ENCODE measurements around the gene SOD3.

SOD3 gene

DNA sequence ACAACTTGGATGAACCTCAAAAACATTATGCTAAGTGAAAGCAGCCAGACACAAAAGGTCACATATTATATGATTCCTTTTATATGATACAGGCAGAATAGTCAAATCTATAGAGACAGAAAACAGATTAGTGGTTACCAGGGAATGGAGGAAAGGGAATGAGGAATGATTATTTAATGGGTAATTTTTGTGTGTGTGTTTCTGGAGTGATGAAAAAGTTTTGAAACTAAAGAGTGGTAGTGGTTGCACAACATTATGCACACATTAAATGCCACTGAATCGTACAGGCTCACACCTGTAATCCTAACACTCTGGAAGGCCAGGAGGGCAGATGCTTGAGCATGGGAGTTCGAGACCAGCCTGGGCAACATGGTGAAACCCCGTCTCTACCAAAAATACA lies 19.6 kb upstream of the SOD3 start:
- Histone ChIP-seq H3K27ac (ENCODE audit: low read length) (no peak overlapping the region), H3K4me1 (ENCODE audit: control insufficient read depth in 1 of 2, insufficient read depth in 2 of 2, low read length in 2 of 2) (peaks cover 0 to 6% of the 10 kb centered on the region in 2 donors), H3K9me3 (ENCODE audit: control insufficient read depth in 1 of 2, low read length in 2 of 2) (no peaks in the 10 kb centered on the region), H3K36me3 (ENCODE audit: control insufficient read depth in 1 of 2, insufficient read depth in 2 of 2, low read length in 2 of 2) (no peaks in the 10 kb centered on the region), H3K27me3 (ENCODE audit: low read depth, low read length) (no peaks in the 10 kb centered on the region), H3K4me3 (ENCODE audit: low read depth in 1 of 2, low read length in 2 of 2) (no peak overlapping the region)

DNA sequence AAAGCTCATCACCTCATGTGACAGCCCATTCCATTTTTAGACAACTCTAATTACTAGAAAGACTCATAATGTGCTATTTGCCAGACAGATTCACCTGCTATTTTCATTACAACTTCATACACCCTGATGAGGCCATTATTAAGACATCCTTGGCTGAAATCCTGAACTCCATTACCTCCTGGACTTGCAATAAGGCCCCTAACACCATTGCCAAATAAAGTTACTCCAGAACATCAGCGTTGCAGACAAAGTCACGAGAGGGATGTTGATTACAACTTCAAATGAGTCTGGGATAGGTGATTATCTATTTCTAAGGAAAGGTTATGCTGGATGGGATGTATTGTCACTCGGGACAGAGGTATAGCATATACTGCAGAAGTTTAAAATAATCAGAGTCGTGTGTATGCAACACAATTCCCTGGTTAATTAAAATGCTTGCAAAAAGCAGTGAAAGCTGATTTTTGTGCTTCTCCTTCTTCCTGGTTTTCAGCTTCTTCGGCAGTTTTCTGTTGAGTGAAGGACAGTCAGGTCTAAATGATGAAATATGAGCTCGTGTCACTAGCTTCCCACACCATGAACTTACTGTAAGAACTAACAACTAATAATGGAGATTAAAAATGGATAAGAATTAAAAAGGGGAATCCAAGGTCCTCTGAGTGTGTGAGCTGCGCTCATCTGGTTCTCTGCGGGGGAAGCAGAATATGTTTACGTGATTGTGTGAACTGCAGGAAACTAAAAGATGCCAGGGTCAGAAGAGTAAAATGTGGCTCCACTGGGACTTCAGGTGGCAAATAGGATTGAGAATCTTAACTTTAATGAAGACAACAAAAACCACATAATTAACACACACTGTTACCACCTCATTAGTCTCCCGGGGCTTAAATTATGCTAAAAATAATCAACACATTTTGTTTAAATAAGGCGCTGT lies 17.6 kb upstream of the SOD3 start:
- H3K9me3 ChIP-seq (ENCODE audit: control insufficient read depth in 1 of 2, low read length in 2 of 2) = no peaks in the 10 kb centered on the region
- no peak overlapping the region for H3K27ac ChIP-seq (ENCODE audit: low read length)
- no peaks in the 10 kb centered on the region for H3K4me1 ChIP-seq (ENCODE audit: control insufficient read depth in 1 of 2, insufficient read depth in 2 of 2, low read length in 2 of 2)
- H3K27me3 ChIP-seq (ENCODE audit: low read depth, low read length) = no peaks in the 10 kb centered on the region
- no peak overlapping the region for H3K4me3 ChIP-seq (ENCODE audit: low read depth in 1 of 2, low read length in 2 of 2)
- no peaks in the 10 kb centered on the region for H3K36me3 ChIP-seq (ENCODE audit: control insufficient read depth in 1 of 2, insufficient read depth in 2 of 2, low read length in 2 of 2)

DNA sequence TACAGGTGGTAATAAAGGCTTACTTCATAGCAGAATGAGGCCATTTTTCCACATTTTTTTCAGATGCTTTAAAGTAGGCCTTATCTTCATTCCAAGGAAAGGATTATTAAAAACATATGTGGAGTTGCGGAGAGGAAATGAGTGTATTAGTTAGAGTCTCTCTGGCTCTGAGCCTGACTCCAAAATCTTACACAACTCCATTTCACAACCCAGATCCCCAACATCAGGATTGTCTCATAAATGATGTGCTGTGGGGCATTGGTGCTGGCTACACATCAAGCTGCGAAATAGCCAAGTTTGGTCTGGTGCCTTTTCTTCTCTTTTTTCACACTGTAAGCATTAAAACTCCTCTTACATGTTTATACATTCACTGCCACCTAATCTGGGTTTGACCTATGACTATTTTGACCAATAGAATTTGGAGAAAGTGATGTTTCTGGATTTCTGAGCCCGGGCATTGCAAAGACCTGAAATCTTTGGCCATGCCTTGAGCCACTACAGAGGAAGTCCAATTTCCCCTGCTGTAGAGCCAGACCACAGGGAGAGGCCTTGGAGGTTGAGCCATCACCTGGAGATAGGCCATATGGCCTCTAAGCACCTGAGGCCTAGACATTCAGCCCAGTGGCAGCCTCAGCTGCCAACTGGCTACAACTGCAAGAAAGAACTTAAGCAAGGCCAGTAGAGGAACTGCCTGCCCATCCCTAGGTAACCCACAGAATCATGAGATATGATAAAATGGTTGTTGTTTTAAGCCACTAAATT lies 16.7 kb upstream of the SOD3 start:
- no peak overlapping the region for H3K4me3 ChIP-seq (ENCODE audit: low read depth in 1 of 2, low read length in 2 of 2)
- no peak overlapping the region for H3K27ac ChIP-seq (ENCODE audit: low read length)
- H3K9me3 ChIP-seq (ENCODE audit: control insufficient read depth in 1 of 2, low read length in 2 of 2) = no peaks in the 10 kb centered on the region
- no peaks in the 10 kb centered on the region for H3K4me1 ChIP-seq (ENCODE audit: control insufficient read depth in 1 of 2, insufficient read depth in 2 of 2, low read length in 2 of 2)
- H3K27me3 ChIP-seq (ENCODE audit: low read depth, low read length) = no peaks in the 10 kb centered on the region
- H3K36me3 ChIP-seq (ENCODE audit: control insufficient read depth in 1 of 2, insufficient read depth in 2 of 2, low read length in 2 of 2) = no peaks in the 10 kb centered on the region

DNA sequence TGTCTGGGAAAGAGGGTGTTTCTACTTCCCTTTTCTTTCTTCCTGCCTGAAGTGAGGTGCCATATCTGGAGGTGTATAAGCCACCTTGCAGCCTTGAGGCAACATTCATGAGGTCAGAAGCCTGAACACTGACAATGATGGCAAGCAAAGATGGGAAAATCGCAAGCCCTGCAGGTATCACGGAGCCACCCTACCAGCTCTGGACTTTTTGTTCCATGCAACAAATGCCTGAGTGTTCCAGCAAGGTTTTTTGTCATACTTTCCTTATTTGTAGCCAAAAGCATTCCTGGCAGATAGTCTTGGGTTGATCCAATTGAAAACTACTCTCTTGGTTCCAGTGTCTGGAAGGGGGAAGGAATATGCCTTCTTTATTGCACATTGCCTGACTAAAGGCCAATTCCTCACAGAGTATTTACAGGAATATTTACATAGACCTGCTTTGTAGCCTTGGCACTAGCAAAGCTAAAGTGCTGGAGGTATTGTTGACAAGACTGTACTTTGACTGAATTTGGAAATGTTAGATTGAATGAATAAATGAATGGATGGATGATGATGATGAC lies 14.4 kb upstream of the SOD3 start:
- Histone ChIP-seq H3K36me3 (ENCODE audit: control insufficient read depth in 1 of 2, insufficient read depth in 2 of 2, low read length in 2 of 2) (no peaks in the 10 kb centered on the region), H3K4me3 (ENCODE audit: low read depth in 1 of 2, low read length in 2 of 2) (no peak overlapping the region), H3K4me1 (ENCODE audit: control insufficient read depth in 1 of 2, insufficient read depth in 2 of 2, low read length in 2 of 2) (no peaks in the 10 kb centered on the region), H3K9me3 (ENCODE audit: control insufficient read depth in 1 of 2, low read length in 2 of 2) (peaks cover 0 to under 1% of the 10 kb centered on the region in 2 donors), H3K27ac (ENCODE audit: low read length) (peak overlapping the region; percentile 73), H3K27me3 (ENCODE audit: low read depth, low read length) (no peaks in the 10 kb centered on the region)

DNA sequence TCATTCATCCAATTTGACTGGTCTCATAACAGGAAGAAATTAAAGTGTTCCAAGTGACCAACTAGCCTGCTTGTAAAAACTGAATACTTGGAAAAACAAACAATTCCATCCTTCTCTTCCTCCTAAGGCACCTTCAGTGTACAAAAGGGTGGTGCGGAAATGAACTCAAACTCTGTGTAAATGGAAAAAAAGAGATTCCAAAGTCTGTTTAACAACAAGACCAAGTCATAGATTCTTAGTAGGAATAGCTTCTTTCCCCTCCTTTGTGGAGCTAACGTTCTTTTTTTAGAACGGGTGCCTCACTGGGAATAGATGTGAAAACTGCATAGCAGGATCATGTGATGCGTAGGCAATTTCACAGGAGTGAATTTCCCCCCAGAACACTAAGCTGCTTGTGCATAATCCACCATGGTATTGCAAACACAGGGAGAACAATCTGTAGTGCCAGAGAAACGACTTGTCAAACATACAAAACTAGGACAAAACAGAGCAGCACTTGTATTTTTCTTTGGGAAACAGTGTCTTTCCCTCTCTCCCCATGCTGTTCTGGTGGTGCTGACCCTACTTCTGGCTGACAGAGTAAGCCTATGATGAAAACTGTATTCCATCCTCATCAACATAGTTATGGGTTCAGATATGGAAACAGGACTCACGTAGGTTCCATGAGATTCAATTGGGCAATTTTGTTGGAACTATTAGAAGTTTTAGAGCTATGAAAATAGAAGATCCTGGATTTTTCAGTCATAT lies 13.2 kb upstream of the SOD3 start:
- H3K27ac ChIP-seq (ENCODE audit: low read length) = peak overlapping the region; percentile 73
- no peaks in the 10 kb centered on the region for H3K27me3 ChIP-seq (ENCODE audit: low read depth, low read length)
- no peaks in the 10 kb centered on the region for H3K4me1 ChIP-seq (ENCODE audit: control insufficient read depth in 1 of 2, insufficient read depth in 2 of 2, low read length in 2 of 2)
- H3K9me3 ChIP-seq (ENCODE audit: control insufficient read depth in 1 of 2, low read length in 2 of 2) = peaks cover 0 to 3% of the 10 kb centered on the region in 2 donors
- no peak overlapping the region for H3K4me3 ChIP-seq (ENCODE audit: low read depth in 1 of 2, low read length in 2 of 2)
- H3K36me3 ChIP-seq (ENCODE audit: control insufficient read depth in 1 of 2, insufficient read depth in 2 of 2, low read length in 2 of 2) = no peaks in the 10 kb centered on the region

DNA sequence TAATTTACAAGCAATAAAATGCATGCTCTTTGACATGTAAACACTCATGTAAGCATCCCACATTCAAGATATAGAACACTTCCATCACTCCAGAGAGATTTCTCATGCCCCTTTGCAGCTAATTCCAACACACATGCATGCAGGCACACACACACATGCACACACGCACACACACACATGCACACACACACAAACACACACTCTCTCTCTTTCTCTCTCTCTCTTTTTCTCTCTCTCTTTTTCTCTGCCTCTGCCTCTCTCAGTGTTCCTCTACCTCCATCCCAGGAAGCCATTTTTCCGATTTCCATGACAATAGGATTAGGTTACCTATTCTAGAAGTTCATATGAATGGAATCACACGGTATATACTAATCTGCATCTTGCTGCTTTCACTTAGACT lies 11.9 kb upstream of the SOD3 start:
- H3K4me3 ChIP-seq (ENCODE audit: low read depth in 1 of 2, low read length in 2 of 2) = no peak overlapping the region
- no peaks in the 10 kb centered on the region for H3K36me3 ChIP-seq (ENCODE audit: control insufficient read depth in 1 of 2, insufficient read depth in 2 of 2, low read length in 2 of 2)
- no peaks in the 10 kb centered on the region for H3K27me3 ChIP-seq (ENCODE audit: low read depth, low read length)
- no peaks in the 10 kb centered on the region for H3K4me1 ChIP-seq (ENCODE audit: control insufficient read depth in 1 of 2, insufficient read depth in 2 of 2, low read length in 2 of 2)
- peaks cover 0 to 3% of the 10 kb centered on the region in 2 donors for H3K9me3 ChIP-seq (ENCODE audit: control insufficient read depth in 1 of 2, low read length in 2 of 2)
- no peak overlapping the region for H3K27ac ChIP-seq (ENCODE audit: low read length)

DNA sequence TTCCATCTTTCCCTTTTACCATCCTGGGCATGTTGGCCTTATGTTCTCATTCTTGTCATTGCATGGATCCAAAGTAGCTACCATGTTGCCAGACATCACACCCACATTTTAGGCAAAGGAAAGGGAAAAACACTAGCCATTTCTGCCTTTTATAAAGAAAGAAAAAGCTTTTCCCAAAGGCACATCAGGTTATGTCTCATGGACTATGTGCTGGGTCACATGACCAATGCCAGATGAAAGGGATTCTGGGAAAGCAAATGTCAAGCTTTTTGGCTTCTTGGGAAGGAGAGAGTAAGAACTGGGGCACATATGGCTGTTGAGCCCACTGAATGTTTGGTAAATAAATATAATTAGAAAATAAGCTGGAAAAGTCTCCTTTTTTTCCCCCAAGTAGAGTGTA lies 4.3 kb upstream of the SOD3 start:
- H3K4me1 ChIP-seq (ENCODE audit: control insufficient read depth in 1 of 2, insufficient read depth in 2 of 2, low read length in 2 of 2) = peaks cover 0 to 1% of the 10 kb centered on the region in 2 donors
- peaks cover 0 to 3% of the 10 kb centered on the region in 2 donors for H3K9me3 ChIP-seq (ENCODE audit: control insufficient read depth in 1 of 2, low read length in 2 of 2)
- no peak overlapping the region for H3K27ac ChIP-seq (ENCODE audit: low read length)
- no peak overlapping the region for H3K4me3 ChIP-seq (ENCODE audit: low read depth in 1 of 2, low read length in 2 of 2)
- no peaks in the 10 kb centered on the region for H3K36me3 ChIP-seq (ENCODE audit: control insufficient read depth in 1 of 2, insufficient read depth in 2 of 2, low read length in 2 of 2)
- H3K27me3 ChIP-seq (ENCODE audit: low read depth, low read length) = no peaks in the 10 kb centered on the region

DNA sequence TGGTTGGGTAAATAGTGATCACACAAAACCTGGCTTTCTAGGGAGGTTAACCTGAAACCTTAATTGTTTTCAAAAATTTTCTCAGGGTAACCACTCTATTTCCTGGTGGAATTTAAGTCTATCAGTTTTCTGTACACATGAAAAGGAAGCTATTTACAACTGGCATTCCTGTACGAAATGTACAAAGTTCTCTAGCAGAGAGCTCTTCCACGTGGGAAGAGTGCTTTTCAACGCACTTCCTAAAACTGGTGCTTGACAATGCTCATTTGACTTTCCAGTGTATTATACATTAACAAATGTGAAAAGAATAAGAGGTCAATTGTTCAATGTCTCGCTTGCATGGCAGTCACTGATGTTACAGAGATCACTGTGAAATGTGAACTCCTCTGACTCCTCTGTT lies 2.8 kb upstream of the SOD3 start:
- no peak overlapping the region for H3K27ac ChIP-seq (ENCODE audit: low read length)
- H3K4me1 ChIP-seq (ENCODE audit: control insufficient read depth in 1 of 2, insufficient read depth in 2 of 2, low read length in 2 of 2) = peaks cover 3 to 10% of the 10 kb centered on the region in 2 donors
- H3K36me3 ChIP-seq (ENCODE audit: control insufficient read depth in 1 of 2, insufficient read depth in 2 of 2, low read length in 2 of 2) = no peaks in the 10 kb centered on the region
- H3K4me3 ChIP-seq (ENCODE audit: low read depth in 1 of 2, low read length in 2 of 2) = no peak overlapping the region
- H3K27me3 ChIP-seq (ENCODE audit: low read depth, low read length) = no peaks in the 10 kb centered on the region
- no peaks in the 10 kb centered on the region for H3K9me3 ChIP-seq (ENCODE audit: control insufficient read depth in 1 of 2, low read length in 2 of 2)

DNA sequence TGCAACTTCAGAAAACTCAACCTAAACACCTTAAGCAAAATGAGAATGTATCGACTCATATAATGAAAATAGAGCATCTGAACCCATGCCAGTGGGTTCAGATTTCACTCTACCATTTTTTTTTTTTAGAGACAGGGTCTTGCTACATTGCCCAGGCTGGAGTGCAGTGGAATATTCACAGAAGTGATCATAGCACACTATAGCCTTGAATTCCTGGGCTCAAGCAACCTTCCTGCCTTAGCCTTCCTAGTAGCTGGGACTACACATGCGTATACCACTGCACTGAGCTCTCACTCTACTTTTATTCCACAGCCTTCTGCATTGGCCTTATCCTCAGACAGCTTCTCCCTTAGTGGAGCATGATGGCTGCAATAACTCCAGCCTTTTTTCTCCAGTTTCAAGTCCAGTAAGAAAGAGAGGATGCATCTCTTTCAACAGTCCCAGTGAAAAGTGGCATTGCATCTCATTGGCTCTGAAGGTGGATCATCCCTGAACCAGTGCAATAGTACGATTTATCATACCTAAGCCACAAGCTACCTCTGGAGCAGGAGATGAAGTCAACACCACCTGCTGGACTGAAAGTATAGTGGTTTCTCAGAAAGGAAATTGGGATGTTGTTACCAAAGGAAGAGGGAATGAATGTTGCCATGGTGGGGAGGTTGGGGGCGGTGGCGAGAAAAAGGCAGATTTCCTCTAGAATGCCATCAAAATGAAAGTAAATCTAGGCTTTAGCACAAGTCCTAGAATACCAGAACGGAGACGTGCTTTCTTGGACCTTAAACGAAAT lies 2.0 kb upstream of the SOD3 start:
- peak overlapping the region; percentile 97 for H3K27ac ChIP-seq (ENCODE audit: low read length)
- H3K36me3 ChIP-seq (ENCODE audit: control insufficient read depth in 1 of 2, insufficient read depth in 2 of 2, low read length in 2 of 2) = no peaks in the 10 kb centered on the region
- H3K4me3 ChIP-seq (ENCODE audit: low read depth in 1 of 2, low read length in 2 of 2) = no peak overlapping the region
- no peaks in the 10 kb centered on the region for H3K9me3 ChIP-seq (ENCODE audit: control insufficient read depth in 1 of 2, low read length in 2 of 2)
- H3K27me3 ChIP-seq (ENCODE audit: low read depth, low read length) = peaks cover under 1% of the 10 kb centered on the region
- peaks cover 3 to 12% of the 10 kb centered on the region in 2 donors for H3K4me1 ChIP-seq (ENCODE audit: control insufficient read depth in 1 of 2, insufficient read depth in 2 of 2, low read length in 2 of 2)

DNA sequence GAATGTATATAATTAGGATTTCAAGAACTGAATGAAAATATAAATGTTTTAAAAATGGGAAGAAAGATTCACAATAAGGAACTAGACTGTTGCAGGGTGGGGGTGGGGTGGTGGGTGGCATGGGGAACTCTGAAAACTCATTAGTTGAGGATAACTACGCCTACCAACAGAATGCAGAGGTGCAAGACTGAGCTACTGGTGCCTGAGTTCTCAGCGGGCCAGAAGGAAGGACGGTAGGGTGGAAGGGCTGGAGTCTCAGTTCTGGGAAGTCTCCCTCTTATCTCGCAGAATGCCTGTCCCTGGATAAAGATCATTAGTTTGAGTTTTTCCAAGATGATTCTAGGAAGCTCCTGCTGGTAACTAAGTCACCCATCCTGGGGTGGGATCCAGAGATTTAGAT lies 1.3 kb upstream of the SOD3 start:
- Histone ChIP-seq H3K27me3 (ENCODE audit: low read depth, low read length) (peaks cover 7% of the 10 kb centered on the region), H3K4me3 (ENCODE audit: low read depth in 1 of 2, low read length in 2 of 2) (peak overlapping the region in 1 of 2 donors; percentile 33), H3K36me3 (ENCODE audit: control insufficient read depth in 1 of 2, insufficient read depth in 2 of 2, low read length in 2 of 2) (peaks cover 0 to 3% of the 10 kb centered on the region in 2 donors), H3K27ac (ENCODE audit: low read length) (peak overlapping the region; percentile 97), H3K9me3 (ENCODE audit: control insufficient read depth in 1 of 2, low read length in 2 of 2) (no peaks in the 10 kb centered on the region), H3K4me1 (ENCODE audit: control insufficient read depth in 1 of 2, insufficient read depth in 2 of 2, low read length in 2 of 2) (peaks cover 3 to 12% of the 10 kb centered on the region in 2 donors)
